GM21423 (cell line): ENCODE data around the gene TLCD2.
"Not testable (repeated sequence)": the region's sequence is repeated elsewhere in the genome, so short reads cannot be mapped to it uniquely, and the experiment has no call there.

Experiments
- ATAC-seq: cut with Tn5 transposase; IDR thresholded peaks from one replicate; pipeline ENCODE4 v1.9.1; 2021; ENCODE audit warnings: mild to moderate bottlenecking, moderate library complexity; ENCODE audit not compliant: unreplicated experiment

The TLCD2 gene, protein sequence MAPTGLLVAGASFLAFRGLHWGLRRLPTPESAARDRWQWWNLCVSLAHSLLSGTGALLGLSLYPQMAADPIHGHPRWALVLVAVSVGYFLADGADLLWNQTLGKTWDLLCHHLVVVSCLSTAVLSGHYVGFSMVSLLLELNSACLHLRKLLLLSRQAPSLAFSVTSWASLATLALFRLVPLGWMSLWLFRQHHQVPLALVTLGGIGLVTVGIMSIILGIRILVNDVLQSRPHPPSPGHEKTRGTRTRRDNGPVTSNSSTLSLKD

DNA sequence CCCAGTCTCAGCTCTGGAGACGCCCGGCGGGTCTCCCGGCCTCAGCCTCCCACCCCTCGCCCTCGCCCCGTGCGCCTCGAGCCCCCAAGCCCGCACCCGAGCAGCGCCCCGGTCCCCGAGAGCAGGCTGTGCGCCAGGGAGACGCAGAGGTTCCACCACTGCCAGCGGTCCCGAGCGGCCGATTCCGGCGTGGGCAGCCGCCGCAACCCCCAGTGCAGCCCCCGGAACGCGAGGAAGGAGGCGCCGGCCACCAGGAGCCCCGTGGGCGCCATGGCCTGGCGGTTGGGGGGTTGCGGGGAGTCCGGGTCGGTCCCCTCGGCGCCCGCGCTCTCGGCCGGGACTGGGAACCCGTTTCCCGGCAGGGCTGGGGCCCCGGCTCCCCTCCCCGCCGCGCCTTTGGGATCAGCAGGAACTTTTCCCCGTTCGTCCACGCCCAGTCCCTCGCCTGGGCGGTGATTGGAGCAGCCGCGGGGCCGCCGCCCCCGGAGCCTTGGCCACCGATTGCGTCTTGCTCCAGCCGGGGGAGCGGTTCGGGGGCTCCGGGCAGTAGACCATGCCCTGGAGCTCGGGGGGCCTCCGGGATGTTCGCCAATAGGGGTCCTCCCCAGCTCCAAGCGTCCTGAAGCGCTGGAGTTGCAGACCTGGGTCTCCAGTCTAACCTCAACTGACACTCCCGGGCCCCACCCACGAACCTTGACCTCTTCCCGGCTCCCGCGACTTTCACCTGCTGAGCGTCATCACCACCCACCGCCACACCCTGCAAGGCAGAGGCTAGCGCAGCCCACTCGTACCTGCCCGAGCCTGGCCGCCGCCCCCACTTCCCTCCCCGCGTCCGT is at the start of gene TLCD2:
Gene TLCD2, minus strand, starts transcription at position 407 of the 836 bp plus-strand sequence. Its CDS starts 135 bp downstream, at position 272.
- ATAC-seq: no peak

DNA sequence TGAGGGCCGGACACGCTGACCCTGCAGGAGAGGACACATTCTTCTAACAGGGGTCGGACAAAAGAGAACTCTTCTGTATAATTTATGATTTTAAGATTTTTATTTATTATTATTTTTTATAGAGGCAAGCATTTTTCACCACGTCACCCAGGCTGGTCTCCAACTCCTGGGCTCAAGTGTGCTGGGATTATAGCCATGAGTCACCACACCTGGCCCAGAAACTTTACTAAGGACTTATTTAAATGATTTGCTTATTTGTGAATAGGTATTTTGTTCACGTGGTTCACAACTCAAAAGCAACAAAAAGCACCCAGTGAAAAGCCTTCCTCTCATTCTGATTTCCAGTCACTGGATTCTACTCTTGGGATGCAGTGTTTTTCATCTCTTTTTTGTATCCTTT is 49.4 kb upstream of the TLCD2 start:
- ATAC-seq: no peak

DNA sequence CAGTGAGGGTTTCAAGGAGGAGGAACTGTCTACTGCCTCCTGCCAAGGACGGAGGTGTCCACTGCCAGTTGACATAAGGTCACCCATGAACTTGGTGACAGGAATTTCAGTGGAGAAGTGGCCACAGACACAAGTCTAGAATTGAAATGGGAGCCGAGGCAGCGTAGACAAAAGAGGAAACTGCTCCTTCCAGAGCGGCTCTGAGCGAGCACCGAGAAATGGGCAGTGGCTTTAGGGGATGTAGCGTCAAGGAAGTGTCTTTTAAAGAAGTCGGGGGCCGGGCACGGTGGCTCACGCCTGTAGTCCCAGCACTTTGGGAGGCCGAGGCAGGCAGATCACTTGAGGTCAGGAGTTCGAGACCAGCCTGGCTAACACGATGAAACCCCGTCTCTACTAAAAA is 48.6 kb upstream of the TLCD2 start:
- no peak for ATAC-seq

DNA sequence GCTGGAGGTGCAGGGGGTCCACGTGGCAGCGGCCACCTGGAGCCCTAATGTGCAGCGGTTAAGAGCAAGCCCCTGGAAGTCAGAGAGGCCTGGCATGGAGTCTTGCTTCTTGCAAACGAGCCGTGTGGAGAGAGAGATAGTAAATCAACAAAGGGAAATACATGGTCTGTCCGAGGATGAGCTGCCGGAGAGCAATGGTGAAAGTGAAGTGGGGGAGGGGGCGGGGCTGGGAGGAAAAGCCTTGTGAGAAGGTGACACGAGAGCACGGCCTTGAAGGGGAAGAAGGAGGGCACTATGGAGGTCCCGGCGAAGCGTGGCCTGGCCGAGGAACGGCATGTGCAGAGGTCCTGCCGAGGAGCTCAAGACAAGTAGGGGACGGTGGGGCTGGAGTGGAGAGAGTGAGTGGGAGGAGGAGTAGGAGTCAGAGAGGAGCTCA is 45.7 kb upstream of the TLCD2 start:
- no peak for ATAC-seq

DNA sequence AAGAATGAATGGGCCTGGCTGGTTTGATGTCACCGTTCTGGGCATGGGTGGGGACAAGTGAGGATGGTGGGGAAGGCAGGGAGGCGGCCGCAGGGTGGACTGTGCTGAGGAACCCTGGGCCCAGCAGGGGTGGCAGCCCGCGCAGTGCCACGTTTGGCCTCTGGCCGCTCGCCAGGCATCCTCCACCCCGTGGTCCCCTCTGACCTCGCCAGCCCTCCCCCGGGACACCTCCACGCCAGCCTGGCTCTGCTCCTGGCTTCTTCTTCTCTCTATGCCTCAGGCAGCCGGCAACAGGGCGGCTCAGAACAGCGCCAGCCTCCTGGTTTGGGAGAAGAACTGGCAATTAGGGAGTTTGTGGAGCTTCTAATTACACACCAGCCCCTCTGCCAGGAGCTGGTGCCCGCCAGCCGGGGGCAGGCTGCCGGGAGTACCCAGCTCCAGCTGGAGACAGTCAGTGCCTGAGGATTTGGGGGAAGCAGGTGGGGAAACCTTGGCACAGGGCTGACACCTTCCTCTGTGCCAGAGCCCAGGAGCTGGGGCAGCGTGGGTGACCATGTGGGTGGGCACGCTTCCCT is 45.2 kb upstream of the TLCD2 start:
- no peak for ATAC-seq

DNA sequence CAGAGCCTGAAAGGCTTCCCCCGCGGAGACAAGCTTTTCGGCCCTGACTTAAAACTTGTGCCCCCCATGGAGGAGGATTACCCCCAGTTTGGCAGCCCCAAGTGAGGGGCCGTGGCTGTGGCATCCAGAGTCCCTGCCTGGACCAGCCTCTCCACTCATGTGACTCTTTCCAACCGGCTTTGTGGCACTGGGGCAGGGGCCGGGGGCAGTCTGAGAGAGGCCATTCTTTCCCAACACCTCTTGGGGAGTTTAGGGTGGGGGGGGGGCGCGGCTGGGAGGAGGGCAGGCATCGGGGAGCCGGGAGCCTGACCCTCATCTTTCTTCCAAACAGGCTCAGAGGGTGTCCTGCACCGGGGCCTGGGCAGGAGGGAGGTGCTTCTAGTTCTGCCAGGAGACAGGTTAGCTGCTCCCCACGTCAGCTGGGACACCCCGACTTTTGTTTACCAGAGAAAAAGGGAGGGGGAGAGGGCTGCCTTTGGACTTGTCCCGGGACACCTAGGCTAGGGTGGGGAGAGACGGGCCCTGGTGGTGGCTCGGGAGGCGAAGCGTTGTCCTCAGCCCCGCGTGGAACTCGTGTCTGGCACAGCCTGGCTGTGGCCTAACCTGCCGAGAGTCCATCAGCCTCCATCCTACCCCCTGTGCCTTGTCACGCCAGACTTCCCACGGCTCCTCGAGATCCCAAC is 44.4 kb upstream of the TLCD2 start:
- no peak for ATAC-seq

DNA sequence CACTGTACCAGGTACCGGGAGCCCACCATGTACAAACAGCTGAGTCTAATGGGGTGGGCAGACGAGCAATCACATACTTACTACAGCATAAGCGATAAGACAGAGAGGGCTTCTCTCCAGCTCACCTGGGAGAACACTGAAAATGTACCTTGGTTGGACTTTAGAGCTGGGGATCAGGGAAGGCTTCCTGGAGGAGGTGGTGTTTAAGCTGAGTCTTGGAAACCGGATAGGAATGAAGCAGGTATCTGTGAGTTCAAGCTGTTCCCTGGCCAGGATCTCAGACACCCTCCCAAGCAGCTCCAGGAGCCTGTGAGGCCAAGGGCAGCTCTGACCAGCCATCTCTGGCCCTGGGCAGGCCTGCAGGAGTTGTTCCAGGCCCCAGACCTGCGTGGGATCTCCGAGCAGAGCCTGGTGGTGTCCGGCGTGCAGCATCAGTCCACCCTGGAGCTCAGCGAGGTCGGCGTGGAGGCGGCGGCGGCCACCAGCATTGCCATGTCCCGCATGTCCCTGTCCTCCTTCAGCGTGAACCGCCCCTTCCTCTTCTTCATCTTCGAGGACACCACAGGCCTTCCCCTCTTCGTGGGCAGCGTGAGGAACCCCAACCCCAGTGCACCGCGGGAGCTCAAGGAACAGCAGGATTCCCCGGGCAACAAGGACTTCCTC is 43.7 kb upstream of the TLCD2 start:
- no peak for ATAC-seq

DNA sequence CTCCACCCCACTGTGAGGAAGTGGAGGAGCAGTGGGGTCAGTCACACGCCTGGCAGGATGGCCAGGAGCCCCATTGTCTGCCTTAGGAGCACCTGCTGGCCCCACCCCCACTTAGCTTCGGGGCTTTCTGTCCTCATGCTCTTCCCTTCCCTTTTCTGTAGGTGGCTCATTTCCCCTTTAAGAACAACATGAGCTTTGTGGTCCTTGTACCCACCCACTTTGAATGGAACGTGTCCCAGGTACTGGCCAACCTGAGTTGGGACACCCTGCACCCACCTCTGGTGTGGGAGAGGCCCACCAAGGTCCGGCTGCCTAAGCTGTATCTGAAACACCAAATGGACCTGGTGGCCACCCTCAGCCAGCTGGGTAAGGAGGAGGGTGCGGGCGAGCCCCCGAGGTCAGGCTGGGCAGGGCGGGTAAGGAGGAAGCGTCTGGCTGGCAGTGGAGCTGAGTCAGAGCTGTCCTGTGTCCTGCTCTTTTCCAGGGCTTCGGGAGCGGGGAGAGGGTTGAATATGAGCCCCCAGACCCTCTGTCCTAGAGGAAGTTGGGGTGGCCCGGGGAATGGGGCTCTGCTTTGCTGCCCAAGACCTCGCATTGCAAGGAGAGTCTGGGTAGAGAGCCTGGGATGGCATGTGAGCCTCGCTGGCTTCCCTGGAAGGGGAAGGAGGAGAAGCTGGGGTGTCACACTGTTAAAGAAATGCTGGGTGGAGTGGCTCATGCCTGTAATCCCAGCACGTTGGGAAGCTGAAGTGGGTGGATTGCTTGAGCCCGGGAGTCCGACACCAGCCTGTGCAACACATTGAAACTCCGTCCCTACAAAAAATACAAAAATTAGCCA is 42.5 kb upstream of the TLCD2 start:
- ATAC-seq: no peak

DNA sequence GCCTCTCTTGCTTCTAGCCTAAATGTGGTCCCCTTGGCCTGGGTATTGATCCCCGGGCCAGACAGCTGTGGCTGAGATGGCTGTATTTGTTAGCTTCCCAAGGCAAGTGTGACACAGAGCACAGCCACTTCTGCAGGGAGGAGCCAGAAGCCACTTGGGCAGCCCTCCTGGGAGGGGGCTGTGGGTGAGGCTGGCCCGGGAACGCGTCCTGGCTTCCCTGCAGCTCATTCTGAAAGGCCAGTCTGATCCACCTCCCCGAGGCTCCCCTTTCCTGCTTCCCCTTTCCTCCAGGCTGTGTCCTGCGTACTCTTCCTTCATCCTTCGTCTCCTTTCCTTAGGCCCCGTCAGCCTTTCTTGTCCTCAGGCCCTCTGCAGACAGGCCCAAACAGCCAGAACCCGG is 40.5 kb upstream of the TLCD2 start:
- ATAC-seq: no peak

DNA sequence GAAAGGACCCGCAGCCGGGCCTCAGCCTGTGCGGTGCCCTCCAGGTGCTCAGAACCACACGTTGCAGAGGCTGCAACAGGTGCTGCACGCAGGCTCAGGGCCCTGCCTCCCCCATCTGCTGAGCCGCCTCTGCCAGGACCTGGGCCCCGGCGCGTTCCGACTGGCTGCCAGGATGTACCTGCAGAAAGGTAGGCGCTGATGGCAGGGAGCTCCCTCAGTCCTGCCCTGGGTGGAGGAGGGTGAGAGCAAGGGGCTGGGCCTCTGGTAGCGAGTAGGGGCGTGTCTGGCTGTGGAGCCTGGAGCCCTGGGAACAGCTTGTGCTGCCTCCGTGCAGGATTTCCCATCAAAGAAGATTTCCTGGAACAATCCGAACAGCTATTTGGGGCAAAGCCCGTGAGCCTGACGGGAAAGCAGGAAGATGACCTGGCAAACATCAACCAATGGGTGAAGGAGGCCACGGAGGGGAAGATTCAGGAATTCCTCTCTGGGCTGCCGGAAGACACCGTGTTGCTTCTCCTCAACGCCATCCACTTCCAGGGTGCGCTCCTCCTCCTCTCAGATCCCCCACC is 36.9 kb upstream of the TLCD2 start:
- no peak for ATAC-seq

DNA sequence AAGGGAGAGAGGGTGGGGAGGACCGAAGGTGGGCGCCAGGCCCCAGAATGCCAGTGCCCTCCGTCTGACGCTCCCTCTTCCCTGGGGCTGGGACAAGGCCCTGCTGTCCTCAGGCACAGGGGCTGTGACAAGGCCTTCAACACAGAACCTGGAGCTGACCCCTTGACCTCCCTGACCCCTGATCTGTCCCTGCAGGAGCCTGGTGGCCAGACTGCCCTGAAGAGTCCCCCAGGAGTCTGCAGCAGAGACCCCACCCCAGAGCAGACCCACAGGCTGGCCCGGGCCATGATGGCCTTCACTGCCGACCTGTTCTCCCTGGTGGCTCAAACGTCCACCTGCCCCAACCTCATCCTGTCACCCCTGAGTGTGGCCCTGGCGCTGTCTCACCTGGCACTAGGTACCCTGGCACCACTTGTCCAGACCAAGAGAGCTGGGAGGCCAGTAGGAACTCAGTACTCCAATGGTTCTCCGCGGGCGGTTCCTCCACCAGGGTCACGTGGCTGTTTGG is 35.4 kb upstream of the TLCD2 start:
- ATAC-seq: no peak

DNA sequence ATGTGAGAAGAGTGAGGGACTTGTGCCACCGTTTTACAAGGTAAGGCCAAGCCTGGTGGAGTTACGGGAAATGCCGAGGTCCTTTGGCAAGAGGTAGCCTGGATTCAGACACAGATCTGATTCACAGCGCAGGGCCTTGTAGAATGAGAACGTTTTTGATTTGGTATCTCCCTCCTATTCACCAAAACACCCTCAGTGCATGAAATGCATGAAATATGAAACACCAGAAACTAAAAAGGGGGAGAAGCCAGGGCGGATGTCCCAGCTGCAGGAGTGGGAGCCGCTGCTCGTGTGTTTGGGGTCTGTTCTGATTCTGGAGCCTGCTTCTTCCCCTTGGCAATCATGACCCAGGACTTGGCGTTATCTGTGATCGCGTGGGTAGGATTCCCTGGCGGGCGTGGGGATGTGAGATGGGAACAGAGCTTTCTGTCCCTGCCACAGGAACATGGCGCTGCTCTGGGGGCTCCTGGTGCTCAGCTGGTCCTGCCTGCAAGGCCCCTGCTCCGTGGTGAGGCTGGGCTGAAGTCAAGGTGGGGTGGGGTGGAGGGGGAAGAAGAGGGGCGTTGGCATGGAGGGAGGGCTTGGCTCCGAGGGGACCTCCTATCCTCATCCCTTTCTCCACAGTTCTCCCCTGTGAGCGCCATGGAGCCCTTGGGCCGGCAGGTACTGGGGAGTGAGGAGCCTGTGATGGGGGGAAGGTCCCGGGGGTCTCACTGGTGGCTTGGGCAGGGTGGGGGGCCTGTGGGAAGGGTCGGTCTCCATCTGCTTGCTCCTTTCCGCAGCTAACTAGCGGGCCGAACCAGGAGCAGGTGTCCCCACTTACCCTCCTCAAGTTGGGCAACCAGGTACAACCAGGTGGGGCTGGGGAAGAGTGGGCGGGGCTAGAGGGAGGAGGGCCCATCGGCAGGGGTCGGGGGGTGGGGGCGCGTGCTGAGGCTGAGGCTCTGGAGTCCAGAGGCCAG is 34.7 kb upstream of the TLCD2 start:
- ATAC-seq: no peak

DNA sequence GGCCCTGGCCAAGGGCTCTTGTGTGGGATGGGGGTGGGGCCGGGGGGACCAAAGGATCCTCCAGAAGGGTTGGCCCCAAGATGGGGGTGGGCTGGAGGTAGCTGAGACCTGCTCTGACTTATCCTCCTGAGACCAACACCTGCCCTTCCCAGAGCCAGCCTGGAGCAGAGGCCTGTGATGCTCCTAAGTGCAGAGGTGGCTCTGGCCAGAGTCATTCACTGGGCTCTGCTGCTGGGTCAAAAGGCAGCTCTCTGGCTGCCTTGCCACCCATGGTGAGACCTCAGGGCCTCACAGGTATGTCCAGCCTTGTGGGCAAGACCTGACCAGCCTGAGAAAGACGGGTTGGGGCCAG is 32.9 kb upstream of the TLCD2 start:
- no peak for ATAC-seq

DNA sequence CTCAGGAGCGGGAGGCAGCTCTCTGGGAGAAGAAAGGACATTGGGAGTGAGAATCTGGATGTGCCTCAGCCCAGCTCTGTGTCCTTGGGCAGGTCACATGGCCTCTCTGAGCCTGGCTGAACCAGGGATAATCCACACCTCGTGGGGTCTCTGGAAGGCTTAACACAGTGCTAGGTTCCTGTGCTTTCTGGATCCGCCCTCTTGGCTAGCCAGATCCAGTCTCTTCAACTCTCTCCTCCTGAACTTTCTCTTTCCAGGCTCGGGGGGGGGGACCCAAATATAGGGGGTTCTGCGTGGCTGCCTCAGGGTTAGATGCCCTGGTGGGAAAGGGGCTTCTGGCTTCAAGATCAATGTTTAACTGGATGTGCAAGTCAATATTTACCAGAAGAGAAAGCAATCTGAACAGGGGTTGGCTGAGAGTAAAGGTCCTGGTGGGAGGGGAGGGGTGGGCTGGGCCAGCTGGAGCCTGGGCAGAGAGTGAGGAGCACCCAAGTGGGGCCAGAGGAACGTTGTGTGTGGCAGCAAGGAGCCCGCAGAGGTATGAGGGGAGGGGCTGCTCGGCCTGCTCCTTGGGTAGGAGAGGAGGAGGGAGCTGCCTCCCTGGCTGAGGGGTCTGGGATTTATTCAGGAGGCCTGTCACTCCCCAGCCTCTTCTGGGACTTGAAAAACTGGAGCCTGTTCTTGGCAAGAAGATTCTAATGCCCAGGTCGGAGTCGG is 32.4 kb upstream of the TLCD2 start, which contains the start of gene SERPINF2:
Gene SERPINF2, plus strand, starts transcription at position 501 of the 717 bp plus-strand sequence. CDS start 2,125 bp downstream, outside the sequence.
- ATAC-seq: no peak

DNA sequence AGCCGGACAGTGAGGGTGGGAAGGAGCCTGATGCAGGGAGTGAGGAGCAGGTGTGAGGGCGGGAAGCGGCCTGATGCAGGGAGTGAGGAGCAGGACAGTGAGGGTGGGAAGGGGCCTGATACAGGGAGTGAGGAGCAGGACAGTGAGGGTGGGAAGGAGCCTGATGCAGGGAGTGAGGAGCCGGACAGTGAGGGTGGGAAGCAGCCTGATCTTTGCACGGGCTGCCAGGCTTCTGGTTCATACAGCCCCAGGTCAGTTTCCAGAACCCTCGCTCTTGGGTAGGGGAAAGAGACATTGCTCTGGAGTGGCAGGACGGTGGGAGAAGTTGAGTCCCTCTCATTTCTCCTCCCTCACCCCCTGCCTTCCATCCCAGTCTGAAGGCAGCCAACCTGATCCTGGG is 31.7 kb upstream of the TLCD2 start:
- not testable (repeated sequence) for ATAC-seq

DNA sequence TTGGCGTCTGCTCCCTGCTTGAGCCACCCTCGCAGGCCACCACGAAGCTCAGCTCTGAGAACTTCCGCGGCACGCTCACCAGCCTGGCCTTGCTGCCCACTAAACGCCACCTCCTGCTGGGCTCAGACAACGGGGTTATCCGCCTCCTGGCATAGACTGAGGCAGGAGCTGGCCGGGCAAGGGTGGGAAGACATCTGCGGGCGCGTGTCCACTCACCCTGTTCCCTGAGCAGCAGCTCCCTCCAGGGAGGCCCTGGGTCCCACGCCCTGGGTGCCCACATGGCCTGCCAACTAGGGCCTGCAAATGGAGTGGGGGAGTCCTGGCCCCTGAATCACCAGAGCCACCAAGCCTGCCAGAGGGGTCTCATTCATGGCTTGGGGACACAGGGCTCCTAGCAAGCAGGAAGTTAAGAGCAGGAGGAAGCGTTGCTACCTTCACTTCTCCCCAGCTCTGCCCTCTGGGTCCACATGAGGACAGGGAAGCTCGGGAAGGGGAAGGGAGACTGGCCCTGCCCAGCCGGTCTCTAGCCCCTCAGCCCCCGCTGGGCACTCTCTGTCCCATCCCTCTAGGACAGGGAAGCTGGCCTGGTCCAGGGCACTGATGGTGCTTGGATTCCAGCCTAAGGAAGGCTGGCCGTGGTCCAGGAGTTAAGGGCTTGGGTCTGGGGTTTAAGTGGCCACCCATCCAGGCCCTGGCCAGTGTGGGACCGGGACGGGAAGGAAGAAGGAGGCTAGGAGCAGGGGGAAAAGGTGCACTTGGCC is 27.5 kb upstream of the TLCD2 start:
- no peak for ATAC-seq
